CD14-positive monocyte (primary cell): ENCODE measurements around the gene SYTL1. TPM values are rescaled to one million over a fixed set of nuclear protein-coding genes. Genes with fewer than 3 reads are reported as not detected.

ENCODE experiments used
- DNase-seq, 3 donors: peaks; one replicate each; pipeline ENCODE4 v3.0.0-alpha.2; 2011 to 2022
- H2AFZ ChIP-seq: 2 replicates; pipeline ENCODE4 v1.6.0; 2012; ENCODE audit warnings: mild to moderate bottlenecking, low read depth, low read length, inconsistent platforms; ENCODE audit not compliant: insufficient read depth, poor library complexity, severe bottlenecking
- H3K27ac ChIP-seq, 2 donors: 1 replicate in 1 of 2; 2 replicates in 1 of 2; pipeline ENCODE4 v1.5.1; 2012 to 2013; ENCODE audit warnings: low read length in 2 of 2, control low read depth in 1 of 2, inconsistent platforms in 1 of 2, low read depth in 1 of 2, mild to moderate bottlenecking in 1 of 2
- H3K27me3 ChIP-seq, 2 donors: one replicate each; pipeline versions ENCODE4 v1.6.0 to v1.6.1; 2011 to 2013; ENCODE audit warnings: low read length in 2 of 2; ENCODE audit not compliant: control insufficient read depth in 2 of 2, insufficient read depth in 2 of 2
- H3K36me3 ChIP-seq, 2 donors: replicated peaks in 1 of 2; 1 replicate in 1 of 2; 2 replicates in 1 of 2; pipeline versions ENCODE4 v1.5.1 to v1.6.1; 2012 to 2013; ENCODE audit warnings: low read length in 2 of 2, control low read depth in 1 of 2, inconsistent platforms in 1 of 2, mild to moderate bottlenecking in 1 of 2; ENCODE audit not compliant: insufficient read depth in 2 of 2, control insufficient read depth in 1 of 2
- H3K4me1 ChIP-seq, 2 donors: 1 replicate in 1 of 2; 2 replicates in 1 of 2; pipeline versions ENCODE4 v1.5.1 to v1.6.1; 2012 to 2013; ENCODE audit warnings: low read length in 2 of 2, control low read depth in 1 of 2, inconsistent platforms in 1 of 2, mild to moderate bottlenecking in 1 of 2, moderate library complexity in 1 of 2; ENCODE audit not compliant: insufficient read depth in 2 of 2, control insufficient read depth in 1 of 2
- H3K4me2 ChIP-seq: replicated peaks from 2 replicates; pipeline ENCODE3; 2012; ENCODE audit warnings: low read length, moderate library complexity, mild to moderate bottlenecking; ENCODE audit not compliant: poor library complexity, severe bottlenecking; ENCODE audit errors: extremely low read depth
- H3K4me3 ChIP-seq, 3 experiments: fragments of 200-600 bp in 1 of 3; sonication (generic) in 1 of 3; replicated peaks in 1 of 3; 1 replicate in 2 of 3; 2 replicates in 1 of 3; pipeline ENCODE4 v1.5.1; 2011 to 2013; ENCODE audit warnings: low read length in 3 of 3, mild to moderate bottlenecking in 3 of 3, control low read depth in 2 of 3, low read depth in 2 of 3, inconsistent platforms in 1 of 3, moderate library complexity in 1 of 3
- H3K79me2 ChIP-seq: 2 replicates; pipeline ENCODE4 v1.6.0; 2012; ENCODE audit warnings: mild to moderate bottlenecking, control low read depth, inconsistent platforms, low read length, moderate library complexity; ENCODE audit not compliant: insufficient read depth
- H3K9ac ChIP-seq: 2 replicates; pipeline ENCODE4 v1.6.0; 2017; ENCODE audit warnings: low read length, mild to moderate bottlenecking; ENCODE audit not compliant: insufficient read depth, poor library complexity, severe bottlenecking
- H3K9me3 ChIP-seq, 2 donors: replicated peaks in 1 of 2; 1 replicate in 1 of 2; 2 replicates in 1 of 2; pipeline versions ENCODE4 v1.5.1 to v1.6.1; 2012 to 2013; ENCODE audit warnings: low read length in 2 of 2, control low read depth in 1 of 2; ENCODE audit not compliant: control insufficient read depth in 1 of 2, insufficient read depth in 1 of 2
- H4K20me1 ChIP-seq: 2 replicates; pipeline ENCODE4 v1.6.0; 2012; ENCODE audit warnings: mild to moderate bottlenecking, low read length, control low read depth, moderate library complexity; ENCODE audit not compliant: insufficient read depth
- H3K27ac Mint-ChIP-seq, 7 donors: one replicate each; pipeline ENCODE4 v1.8.0; 2020; ENCODE audit warnings: mild to moderate bottlenecking in 7 of 7, mixed read lengths in 7 of 7, moderate library complexity in 6 of 7, inconsistent platforms in 2 of 7
- H3K27me3 Mint-ChIP-seq, 3 donors: one replicate each; pipeline ENCODE4 v1.8.0; 2021 to 2022; ENCODE audit warnings: low read depth in 3 of 3, mild to moderate bottlenecking in 3 of 3, mixed read lengths in 3 of 3, moderate library complexity in 3 of 3, inconsistent platforms in 1 of 3
- H3K36me3 Mint-ChIP-seq, 2 donors: one replicate each; pipeline ENCODE4 v1.8.0; 2020; ENCODE audit warnings: mixed read lengths in 2 of 2, inconsistent platforms in 1 of 2, mild to moderate bottlenecking in 1 of 2
- H3K4me1 Mint-ChIP-seq: one replicate; pipeline ENCODE4 v1.8.0; 2020; ENCODE audit warnings: mild to moderate bottlenecking, mixed read lengths
- H3K4me3 Mint-ChIP-seq, 2 donors: one replicate each; pipeline ENCODE4 v1.8.0; 2020; ENCODE audit warnings: mild to moderate bottlenecking in 2 of 2, mixed read lengths in 2 of 2, moderate library complexity in 1 of 2
- H3K9me3 Mint-ChIP-seq, 7 donors: one replicate each; pipeline ENCODE4 v1.8.0; 2020 to 2022; ENCODE audit warnings: mixed read lengths in 7 of 7, mild to moderate bottlenecking in 6 of 7, moderate library complexity in 6 of 7, inconsistent platforms in 2 of 7
- WGBS: methylation state at CpG from one replicate; pipeline ENCODE4 v1.1.5; 2013; ENCODE audit warnings: missing lambda C conversion rate; ENCODE audit not compliant: insufficient coverage; 5-methylcytosine and 5-hydroxymethylcytosine counted together
- intact Hi-C, 2 donors: fragments of 100-400 bp; cut with micrococcal nuclease; formaldehyde crosslinking; loops; one replicate each; pipeline versions ENCODE4 v1.15.0 to v1.15.1; 2023
- polyA plus RNA-seq, 3 donors: library from polyadenylated mRNA; depleted of rRNA in 1 of 3; unstranded in 2 of 3; stranded (reverse) in 1 of 3; fragments of 300-500 nt in 2 of 3; fragments of >200 nt in 1 of 3; fragmentation: Illumina TruSeq in 2 of 3; gene quantifications; 1 replicate in 2 of 3; 2 replicates in 1 of 3; pipeline ENCODE4 v1.2.3, GENCODE V29; 2012 to 2021
- TF ChIP-seq, protein P1 (sequence below): fragments of 200-600 bp; IDR thresholded peaks from one replicate; pipeline ENCODE4 v1.8.0; 2022; ENCODE audit warnings: antibody characterized with exemption, mild to moderate bottlenecking

Gene SYTL1
- polyA plus RNA-seq, 3 donors = 26.9 to 95.8 (median 44.6) TPM

GRCh38 chr1:27325286-27325685 lies 16.5 kb upstream of the SYTL1 start:
- Histone ChIP-seq H3K4me3 (no peak overlapping the region), H3K27ac (no peak overlapping the region), H3K9me3 (no peaks in the 10 kb centered on the region), H3K4me1 (peaks cover 17 to 20% of the 10 kb centered on the region in 2 donors), H2AFZ (no peak overlapping the region), H4K20me1 (peaks cover 34% of the 10 kb centered on the region), H3K4me2 (no peak overlapping the region), H3K79me2 (peaks cover 75% of the 10 kb centered on the region), H3K9ac (no peak overlapping the region), H3K36me3 (peaks cover 22 to 52% of the 10 kb centered on the region in 2 donors), H3K27me3 (no peaks in the 10 kb centered on the region)
- Mint-ChIP-seq H3K4me1 (peaks cover 32% of the 10 kb centered on the region), H3K36me3 (peaks cover 34 to 53% of the 10 kb centered on the region in 2 donors), H3K4me3 (no peak overlapping the region), H3K9me3 (no peaks in the 10 kb centered on the region), H3K27me3 (peaks cover 0 to 5% (median 0%) of the 10 kb centered on the region in 3 donors), H3K27ac (peak overlapping the region in 1 of 7 donors; percentile 57)
- no peak for DNase-seq
- TF ChIP-seq, protein P1, sequence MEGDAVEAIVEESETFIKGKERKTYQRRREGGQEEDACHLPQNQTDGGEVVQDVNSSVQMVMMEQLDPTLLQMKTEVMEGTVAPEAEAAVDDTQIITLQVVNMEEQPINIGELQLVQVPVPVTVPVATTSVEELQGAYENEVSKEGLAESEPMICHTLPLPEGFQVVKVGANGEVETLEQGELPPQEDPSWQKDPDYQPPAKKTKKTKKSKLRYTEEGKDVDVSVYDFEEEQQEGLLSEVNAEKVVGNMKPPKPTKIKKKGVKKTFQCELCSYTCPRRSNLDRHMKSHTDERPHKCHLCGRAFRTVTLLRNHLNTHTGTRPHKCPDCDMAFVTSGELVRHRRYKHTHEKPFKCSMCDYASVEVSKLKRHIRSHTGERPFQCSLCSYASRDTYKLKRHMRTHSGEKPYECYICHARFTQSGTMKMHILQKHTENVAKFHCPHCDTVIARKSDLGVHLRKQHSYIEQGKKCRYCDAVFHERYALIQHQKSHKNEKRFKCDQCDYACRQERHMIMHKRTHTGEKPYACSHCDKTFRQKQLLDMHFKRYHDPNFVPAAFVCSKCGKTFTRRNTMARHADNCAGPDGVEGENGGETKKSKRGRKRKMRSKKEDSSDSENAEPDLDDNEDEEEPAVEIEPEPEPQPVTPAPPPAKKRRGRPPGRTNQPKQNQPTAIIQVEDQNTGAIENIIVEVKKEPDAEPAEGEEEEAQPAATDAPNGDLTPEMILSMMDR = no peak
- intact Hi-C loops = loop anchor here in 1 of 2 donors (10.0 kb wide), 1 partner anchor 340 kb away; no protein-coding TSS in a partner anchor
- WGBS = 96% methylated on average over 12 of the region's 15 CpGs

DNA sequence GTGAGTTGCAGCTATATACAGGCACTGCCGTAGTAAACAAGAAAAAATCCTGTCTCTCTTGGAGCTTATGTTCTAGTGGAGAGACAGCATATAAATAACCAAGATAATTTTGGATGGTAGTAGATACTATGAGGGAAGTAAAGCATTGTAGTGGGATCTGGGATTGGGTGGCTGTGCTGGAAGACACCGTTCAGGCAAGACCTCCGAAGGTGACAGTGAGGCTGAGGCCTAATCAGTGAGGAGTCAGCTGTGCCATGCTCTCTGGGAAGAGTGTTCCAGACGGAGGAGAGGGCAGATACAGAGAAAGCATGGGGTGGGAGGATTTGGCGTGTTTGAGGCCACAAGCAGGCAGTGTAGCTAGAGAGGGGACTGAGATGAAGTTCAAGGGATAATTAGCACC lies 13.9 kb upstream of the SYTL1 start:
- H3K4me1 ChIP-seq = peaks cover 11 to 13% of the 10 kb centered on the region in 2 donors
- no peaks in the 10 kb centered on the region for H3K9me3 ChIP-seq
- TF ChIP-seq, protein P1 = no peak
- no peak overlapping the region for H3K4me2 ChIP-seq
- H3K4me3 ChIP-seq = no peak overlapping the region
- no peak overlapping the region for H3K4me3 Mint-ChIP-seq
- H3K79me2 ChIP-seq = peaks cover 74% of the 10 kb centered on the region
- intact Hi-C loops = loop anchor here in 1 of 2 donors (10.0 kb wide), 1 partner anchor 337 kb away; no protein-coding TSS in a partner anchor
- H2AFZ ChIP-seq = no peak overlapping the region
- WGBS = 95% methylated on average over 5 of the region's 5 CpGs
- H3K36me3 Mint-ChIP-seq = peaks cover 49 to 78% of the 10 kb centered on the region in 2 donors
- peaks cover 0 to 1% (median 0%) of the 10 kb centered on the region in 3 donors for H3K27me3 Mint-ChIP-seq
- DNase-seq = no peak
- no peak overlapping the region for H3K9ac ChIP-seq
- peaks cover 28% of the 10 kb centered on the region for H3K4me1 Mint-ChIP-seq
- peaks cover 45% of the 10 kb centered on the region for H4K20me1 ChIP-seq
- no peaks in the 10 kb centered on the region for H3K27me3 ChIP-seq
- peaks cover 0 to 2% (median 0%) of the 10 kb centered on the region in 7 donors for H3K9me3 Mint-ChIP-seq
- peak overlapping the region in 1 of 2 donors; percentile 51 for H3K27ac ChIP-seq
- peak overlapping the region in 2 of 7 donors; percentile 12 to 37 for H3K27ac Mint-ChIP-seq
- peaks cover 46 to 79% of the 10 kb centered on the region in 2 donors for H3K36me3 ChIP-seq
